ENCODE results near the gene RPL3.
"Not testable (repeated sequence)": the region's sequence is repeated elsewhere in the genome, so short reads cannot be mapped to it uniquely, and the experiment has no call there.

RPL3 gene

DNA sequence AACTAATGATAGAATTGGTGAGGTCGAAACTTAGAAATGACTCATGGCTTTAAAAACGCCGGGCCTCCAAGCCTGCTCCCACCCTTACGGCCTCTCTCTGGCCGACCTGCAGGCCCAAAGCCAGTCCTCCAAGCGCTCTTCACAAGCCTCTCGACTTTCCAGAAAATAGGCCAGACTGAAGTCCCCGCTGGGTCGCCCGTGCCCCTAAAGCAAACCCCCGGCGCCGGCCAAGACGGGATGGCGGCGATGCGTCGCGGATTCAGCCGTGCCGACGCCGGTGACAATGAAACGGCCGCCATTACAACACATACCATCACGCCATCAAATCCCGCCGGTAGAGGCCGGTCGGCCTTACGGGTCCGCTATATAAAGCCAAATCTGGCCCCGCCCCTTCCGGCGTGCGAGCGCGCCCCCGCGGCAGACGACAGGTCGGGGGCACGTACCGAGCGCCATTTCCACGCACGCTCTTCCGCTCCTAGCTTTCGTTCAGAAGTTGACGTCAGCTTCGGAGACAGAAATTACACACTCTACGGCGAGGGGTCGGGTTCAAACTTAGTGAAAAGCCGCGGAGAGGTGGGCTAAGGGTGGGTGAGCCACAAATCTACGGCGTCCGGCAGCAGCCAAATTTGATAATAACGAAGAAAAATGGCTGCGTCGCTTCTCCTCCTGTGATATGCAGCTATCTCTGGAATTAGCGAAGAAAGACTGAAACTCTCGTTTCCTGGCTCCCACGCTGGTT is at the start of gene RPL3:
Gene RPL3 (minus strand): TSS at position 340 of the 739 bp plus-strand sequence. CDS start 26 bp downstream, at position 314.
- peak; percentile 93 to 95 for DNase-seq (ENCODE audit: low read depth in 2 of 2)

DNA sequence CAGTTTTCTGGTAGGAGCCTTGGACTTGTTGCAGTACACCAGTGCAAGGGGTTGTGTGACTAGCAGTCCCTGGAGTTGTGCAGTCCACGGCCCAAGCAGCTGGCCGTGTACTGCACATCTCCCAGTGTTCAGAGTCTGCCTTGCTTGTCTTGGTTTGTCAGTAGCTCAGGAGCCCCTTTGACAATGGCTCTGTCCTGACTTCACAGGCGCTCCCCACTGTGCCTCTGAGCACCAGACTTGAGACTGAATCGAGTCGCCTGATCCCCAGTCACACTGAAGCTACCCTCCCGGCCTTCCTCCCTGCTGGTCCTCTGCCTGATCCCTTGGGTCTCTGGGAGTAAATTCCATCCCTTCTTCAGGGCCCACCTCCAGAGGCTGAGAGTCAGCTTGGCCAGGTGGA is 49.8 kb upstream of the RPL3 start:
- no peak for DNase-seq (ENCODE audit: low read depth in 2 of 2)

DNA sequence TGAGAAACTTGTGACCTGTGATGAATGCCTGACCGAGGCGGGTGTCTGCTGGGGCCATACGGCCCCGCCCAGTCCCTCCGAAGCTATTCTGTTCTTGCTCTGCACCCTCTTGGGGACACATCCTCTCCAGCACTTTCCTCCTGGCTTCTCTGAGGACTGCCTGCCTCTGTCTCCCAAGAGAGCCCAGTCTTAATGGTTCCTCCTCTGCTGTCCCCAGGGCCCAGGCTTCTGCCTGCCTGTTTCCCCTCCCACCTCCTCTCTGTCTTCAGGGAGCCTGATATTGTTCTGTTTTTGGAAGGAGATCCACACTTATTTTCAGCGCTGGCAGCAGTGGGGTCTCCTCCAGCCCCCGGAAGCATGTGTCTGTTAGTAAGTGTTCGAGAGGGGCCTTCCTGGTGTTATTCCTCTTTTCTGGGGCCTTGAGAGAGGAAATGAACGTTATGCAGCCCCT is 49.1 kb upstream of the RPL3 start:
- DNase-seq (ENCODE audit: low read depth in 2 of 2), result no peak

DNA sequence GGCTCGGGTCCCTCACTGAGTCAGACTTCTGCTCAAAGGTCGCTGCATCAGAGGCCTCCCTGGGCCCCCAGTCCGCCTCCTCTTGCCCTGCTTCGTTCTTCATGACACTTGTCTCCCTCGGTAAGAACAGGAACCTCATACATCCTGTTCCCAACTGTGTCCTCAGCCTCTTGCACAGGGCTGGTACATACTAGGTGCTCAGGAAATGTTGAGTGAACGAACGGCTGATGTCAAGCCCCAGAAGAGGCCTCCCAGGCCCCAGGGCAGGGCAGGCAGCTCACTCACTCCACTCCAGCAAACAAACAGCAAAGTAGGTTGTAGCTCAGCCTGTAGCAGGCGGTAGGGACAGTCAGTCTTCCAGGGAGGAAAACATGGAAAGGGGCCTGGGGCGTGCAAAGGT is 47.6 kb upstream of the RPL3 start:
- DNase-seq (ENCODE audit: low read depth in 2 of 2), result no peak

DNA sequence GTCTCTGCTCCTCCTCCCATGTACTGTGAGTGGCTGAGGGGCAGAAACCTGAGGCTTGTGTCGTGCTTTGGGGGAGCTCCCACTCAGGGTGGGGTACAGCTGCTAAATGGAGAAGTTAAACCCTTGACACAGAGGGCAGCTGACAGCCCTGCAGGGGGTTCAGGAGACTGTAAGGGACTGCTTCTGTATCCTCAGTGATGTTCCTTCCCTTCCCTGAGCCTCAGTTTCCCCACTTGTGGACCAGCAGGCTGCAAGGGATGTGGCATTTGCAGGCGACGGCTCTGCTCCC is 46.0 kb upstream of the RPL3 start:
- DNase-seq (ENCODE audit: low read depth in 2 of 2), result no peak

DNA sequence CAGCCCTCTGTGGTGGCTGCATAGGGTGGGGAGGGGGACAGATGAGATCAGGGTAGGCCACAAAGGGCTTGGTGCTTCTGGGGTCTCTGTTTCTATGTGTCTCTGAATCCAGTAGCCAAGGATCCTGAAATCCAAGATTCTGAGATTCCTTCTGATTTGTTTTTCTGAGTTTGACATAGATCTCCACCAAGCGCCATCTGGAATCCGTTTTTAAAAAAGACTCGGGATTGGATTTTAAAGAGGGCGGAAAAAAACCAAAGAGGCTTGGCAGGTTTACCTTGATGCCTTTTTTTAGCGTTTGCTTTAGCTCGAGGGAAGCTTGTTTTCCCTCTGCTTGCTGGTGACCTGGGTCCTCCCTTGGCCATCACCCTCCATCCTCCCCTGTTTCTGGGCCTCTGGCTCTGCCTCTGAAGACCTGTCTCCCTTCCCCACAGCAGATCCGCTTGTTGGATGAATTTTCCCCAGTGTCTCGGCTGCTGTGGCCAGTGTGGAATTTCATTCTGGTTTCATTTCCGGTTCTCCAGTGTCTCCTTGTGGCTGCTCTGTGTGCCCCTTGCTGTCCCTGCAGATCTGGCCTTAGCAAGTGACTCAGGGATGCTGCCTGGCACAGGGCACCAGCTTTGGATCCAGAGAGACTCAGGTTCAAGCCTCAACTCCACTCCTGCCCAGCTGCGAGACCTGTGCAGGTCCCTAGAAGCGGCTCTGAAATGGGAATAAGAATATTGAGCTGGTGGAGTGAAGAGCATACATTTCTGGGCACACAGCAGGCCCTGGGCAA is 45.5 kb upstream of the RPL3 start:
- no peak for DNase-seq (ENCODE audit: low read depth in 2 of 2)

DNA sequence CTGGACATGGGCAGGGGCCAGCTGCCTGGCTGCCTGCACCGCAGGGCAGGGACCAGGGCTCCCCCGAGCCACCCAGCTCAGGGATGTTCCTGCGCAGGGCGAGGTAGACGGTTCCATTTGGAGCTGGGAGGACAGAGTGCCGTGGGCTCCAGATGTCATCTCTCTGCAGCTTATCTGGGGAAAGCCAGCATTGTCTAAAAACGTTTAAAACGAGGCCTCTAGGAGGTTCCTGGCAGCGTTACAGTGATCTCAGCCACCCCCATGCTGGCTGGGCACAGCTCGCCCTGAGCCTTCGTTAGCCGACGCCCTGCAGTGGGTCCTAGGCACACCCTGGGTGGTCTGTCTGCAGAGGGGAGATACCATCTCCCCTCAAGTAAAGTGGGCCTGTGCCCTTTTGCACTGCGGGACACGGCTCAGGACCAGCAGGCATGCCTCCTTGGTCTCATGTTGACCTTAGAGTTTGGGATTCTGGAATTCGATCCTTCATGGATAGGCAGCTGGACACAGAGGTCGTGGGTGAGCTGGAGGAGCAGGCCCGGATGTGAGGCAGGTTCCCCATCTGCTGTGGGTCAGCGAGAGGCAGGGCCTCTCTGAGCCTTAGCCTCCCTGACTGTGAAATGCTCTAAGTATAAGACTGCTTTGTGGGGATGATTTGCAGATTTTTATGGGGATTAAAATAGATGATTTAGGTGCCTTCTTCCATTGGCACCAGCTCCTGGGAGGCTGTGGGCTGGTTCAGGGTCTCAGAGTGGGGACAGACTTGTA is 44.5 kb upstream of the RPL3 start:
- no peak for DNase-seq (ENCODE audit: low read depth in 2 of 2)

DNA sequence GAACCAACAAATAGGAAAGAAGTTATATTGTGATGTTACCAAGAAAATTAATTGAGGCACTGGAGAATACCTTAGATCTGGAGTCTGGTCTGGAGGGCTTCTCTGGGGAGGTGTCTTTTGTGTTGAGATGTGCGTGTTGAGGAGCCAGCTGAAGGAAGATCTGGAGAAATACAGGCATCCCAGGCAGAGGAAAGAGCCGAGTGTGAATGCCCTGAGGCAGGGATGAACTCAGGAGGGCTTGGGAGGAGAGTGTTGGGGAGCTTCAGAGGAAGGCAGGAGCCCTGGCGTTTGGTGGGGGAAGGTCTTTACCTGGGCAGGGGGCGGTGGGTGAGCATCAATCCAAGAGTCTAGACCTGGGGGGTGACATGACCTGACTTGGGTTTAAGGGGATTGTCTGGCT is 43.5 kb upstream of the RPL3 start:
- DNase-seq (ENCODE audit: low read depth in 2 of 2), result no peak

DNA sequence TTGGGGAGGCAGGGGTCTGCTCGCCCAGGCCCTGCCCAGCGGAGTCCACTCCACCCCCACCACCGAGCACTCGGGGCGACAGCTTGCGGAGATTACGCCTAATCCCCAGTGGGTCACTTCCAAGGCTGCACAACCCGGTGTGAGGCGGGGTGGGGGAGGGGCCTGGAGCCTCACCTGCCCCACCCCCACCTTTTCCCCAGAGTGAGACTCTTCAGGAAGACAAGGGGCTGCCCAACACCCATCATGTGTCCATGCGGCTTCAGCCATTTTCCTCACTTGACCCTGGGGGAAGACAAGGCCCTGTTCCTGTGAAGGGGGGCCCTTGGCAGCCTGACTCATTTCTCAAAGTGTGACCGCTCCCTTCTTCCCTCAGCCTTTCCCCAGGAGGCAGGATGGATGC is 42.8 kb upstream of the RPL3 start:
- no peak for DNase-seq (ENCODE audit: low read depth in 2 of 2)

DNA sequence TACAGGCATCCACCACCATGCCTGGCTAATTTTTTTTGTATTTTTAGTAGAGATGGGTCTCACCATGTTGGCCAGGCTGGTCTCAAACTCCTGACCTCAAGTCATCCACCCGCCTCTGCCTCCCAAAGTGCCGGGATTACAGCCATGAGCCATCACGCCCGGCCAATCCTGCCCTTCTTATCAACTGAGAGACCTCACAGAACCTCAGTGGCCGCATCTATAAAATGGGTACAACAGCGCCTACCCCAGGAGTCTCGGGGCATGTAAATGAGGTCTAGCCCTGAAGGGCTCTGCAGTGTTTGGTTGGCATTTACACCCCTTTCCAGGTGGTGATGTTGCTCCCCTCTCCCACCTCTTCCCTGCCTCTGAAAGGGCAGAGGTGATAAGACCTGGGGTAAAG is 42.1 kb upstream of the RPL3 start:
- no peak for DNase-seq (ENCODE audit: low read depth in 2 of 2)

DNA sequence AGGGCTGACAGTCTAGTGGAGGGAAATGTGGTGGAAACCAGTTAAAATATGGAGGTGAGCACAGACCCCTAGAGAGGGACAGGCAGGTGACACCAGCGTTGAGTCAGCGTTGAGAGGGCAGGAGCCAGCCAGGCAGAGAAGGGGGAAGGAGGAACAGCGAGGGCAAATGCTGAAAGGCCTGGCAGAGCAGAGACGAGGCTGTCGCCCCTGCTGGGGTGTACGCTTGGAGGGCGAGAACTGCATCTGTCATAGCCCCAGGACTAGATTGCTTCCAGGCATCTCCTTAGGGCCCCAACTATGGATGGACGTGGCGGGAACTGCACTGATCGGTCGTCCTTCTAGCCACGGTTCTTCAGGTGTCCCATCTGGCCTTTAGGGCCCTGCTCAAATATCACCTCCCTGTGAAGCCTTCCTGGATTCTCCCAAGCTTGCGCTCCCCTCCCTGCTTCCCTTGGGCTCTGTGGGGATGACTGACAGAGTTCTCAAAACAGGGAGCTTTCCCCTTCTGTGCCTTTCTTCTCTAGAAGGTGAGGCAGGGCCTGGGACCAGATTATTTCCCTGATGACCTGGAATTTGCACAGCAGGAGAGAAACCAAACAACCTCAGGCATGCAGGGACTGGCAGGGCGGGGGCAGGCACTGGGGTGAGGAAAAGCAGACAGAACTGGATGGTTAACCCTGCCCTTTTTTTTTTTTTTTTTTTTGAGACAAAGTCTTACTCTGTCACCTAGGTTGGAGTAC is 41.4 kb upstream of the RPL3 start:
- no peak for DNase-seq (ENCODE audit: low read depth in 2 of 2)

DNA sequence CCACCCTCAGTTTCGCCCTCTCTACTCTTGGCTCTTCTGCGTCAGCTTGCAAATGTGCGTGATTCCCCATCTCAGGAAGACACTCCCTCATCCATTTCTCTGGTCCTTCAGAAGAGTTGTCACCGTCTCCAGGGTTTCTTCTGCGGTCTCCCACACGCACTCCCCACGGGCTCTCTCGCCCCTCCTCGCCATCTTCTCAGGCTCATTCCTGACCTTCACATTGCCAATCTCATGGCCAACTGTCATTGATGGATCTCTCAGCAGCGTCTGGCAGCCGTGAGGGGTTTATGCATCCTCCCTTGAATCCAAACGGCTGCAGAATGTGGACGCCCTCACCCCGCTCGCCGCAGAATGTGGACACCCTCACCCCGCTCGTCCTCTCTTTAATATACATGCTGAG is 40.8 kb upstream of the RPL3 start:
- DNase-seq (ENCODE audit: low read depth in 2 of 2), result no peak

DNA sequence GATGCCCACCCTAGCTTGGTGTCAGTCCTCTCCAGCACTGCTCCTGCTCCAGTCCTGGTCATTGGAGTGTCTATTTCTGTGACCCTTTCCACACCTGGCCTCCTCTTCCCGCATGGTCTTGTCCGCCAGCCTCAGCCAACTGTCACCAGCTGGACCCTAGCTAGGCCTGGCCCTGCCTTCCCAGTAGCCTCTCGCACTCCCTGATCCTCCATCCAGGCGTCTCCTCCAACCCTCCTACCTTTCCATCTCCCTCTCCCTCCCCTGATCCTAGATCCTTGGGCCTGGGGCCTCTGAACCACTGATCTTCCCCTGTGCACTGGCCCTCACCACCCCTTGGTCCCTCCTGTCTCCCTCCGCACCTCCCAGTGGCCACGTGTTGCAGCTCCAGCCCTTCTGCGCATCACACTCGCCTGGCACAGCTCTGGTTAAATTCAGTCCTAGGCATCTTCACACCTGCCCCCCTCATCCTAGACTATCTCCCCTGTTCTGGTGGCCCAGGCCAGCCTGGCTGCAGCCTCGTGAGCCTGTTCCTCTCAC is 40.3 kb upstream of the RPL3 start:
- no peak for DNase-seq (ENCODE audit: low read depth in 2 of 2)

DNA sequence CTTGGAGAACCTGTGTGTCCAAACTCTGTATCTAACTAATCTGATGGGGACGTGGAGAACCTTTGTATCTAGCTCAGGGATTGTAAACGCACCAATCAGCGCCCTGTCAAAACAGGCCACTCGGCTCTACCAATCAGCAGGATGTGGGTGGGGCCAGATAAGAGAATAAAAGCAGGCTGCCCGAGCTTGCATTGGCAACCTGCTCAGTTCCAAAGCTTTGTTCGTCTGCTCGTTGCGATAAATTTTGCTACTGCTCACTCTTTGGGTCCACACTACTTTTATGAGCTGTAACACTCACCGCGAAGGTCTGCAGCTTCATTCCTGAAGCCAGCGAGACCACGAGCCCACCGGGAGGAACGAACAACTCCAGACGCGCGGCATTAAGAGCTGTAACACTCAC is 38.8 kb upstream of the RPL3 start:
- not testable (repeated sequence) for DNase-seq (ENCODE audit: low read depth in 2 of 2)

DNA sequence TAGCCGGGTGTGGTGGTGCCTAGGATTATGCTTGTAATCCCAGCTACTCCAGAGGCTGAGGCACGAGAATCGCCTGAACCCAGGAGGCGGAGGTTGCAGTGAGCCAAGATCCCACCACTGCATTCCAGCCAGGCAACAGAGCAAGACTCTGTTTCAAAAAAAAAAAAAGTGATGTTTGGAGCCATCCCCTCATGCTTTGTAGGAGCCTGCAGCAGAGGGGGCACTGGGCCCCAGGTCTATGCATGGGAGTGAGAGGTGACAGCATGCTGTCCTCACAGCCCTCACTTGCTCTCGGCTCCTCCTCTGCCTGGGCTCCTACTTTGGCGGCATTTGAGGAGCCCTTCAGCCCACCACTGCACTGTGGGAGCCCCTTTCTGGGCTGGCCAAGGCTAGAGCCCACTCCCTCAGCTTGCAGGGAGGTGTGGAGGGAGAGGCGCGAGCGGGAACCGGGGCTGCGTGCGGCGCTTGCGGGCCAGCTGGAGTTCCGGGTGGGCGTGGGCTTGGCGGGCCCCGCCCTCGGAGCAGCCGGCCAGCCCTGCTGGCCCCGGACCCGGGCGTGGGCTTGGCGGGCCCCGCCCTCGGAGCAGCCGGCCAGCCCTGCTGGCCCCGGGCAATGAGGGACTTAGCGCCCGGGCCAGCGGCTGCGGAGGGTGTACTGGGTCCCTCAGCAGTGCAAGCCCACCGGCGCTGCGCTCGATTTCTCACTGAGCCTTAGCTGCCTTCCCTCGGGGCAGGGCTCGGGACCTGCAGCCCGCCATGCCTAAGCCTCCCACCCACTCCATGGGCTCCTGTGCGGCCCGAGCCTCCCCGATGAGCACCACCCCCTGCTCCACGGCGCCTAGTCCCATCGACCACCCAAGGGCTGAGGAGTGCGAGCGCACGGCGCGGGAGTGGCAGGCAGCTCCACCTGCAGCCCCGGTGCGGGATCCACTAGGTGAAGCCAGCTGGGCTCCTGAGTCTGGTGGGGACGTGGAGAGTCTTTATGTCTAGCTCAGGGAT is 38.0 kb upstream of the RPL3 start:
- not testable (repeated sequence) for DNase-seq (ENCODE audit: low read depth in 2 of 2)

DNA sequence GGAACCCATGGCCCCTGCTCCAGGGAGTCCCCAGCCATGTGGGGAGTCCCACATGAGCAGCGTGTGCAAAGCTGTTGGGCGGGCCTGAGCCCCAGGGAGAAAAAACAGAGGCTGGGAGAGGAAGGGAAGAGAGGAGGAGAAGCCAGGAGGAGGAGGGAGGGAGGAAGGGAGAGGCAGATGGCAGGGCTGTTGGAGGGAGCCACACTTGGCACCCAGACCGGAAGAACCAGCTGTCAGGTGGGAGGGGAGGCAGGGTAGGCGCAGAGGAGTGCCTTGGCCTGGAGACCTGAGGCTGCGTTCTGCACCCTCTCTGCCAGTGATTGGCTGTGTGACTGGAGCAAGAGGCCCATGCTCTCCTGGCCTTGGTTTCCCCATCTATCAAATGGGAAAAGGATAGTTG is 37.0 kb upstream of the RPL3 start:
- no peak for DNase-seq (ENCODE audit: low read depth in 2 of 2)

DNA sequence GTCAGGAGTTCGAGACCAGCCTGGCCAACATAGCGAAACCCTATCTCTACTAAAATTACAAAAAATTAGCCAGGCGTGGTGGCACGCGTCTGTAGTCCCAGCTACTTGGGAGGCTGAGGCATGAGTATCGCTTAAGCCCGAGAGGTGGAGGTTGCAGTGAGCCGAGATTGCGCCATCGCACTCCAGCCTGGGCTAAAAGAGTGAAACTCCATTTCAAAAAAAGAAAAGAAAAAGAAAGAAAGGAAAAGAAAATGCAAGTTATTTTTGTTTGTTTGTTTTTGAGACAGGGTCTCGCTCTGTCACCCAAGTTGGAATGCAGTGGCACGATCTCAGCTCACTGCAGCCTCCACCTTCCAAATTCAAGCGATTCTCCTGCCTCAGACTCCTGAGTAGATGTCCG is 36.4 kb upstream of the RPL3 start:
- DNase-seq (ENCODE audit: low read depth in 2 of 2), result not testable (repeated sequence)

DNA sequence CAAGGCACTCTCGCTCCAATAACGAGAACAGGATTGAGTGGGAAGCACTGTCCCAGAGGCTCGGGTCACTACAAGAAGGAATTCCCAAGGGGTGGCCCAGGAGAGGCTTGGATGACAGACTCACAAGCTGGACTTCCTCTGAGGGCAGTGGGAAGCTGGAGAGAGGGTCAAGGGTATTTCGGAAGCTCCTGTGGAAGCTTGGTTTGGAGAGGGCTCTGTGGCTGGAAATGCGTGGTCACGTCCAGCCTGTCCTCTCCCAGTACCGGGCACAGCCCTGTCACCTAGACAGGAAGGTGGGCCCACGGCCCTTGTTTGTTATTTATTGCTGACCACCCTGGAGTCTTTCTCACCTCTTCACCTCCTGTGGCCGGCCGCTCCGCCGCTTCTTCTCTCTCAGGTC is 35.7 kb upstream of the RPL3 start:
- no peak for DNase-seq (ENCODE audit: low read depth in 2 of 2)

DNA sequence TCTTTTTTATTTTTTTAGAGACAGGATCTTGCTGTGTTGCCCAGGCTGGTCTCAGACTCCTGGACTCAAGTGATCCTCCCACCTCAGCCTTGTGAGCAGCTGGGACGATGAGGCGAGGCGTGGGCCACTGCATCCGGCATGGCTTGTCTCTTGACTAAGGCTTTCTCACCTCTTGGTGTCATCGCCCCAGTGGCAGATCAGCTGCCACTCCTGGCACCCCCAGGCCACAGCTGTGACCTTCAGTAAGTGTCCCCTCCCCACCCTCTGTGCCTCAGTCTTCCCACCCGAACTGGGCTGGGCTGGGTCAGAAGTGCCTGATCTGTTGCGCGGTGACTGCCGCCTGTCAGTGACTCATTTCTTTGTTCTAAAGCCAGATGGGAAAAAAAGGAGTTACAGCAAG is 33.9 kb upstream of the RPL3 start:
- DNase-seq (ENCODE audit: low read depth in 2 of 2), result no peak

DNA sequence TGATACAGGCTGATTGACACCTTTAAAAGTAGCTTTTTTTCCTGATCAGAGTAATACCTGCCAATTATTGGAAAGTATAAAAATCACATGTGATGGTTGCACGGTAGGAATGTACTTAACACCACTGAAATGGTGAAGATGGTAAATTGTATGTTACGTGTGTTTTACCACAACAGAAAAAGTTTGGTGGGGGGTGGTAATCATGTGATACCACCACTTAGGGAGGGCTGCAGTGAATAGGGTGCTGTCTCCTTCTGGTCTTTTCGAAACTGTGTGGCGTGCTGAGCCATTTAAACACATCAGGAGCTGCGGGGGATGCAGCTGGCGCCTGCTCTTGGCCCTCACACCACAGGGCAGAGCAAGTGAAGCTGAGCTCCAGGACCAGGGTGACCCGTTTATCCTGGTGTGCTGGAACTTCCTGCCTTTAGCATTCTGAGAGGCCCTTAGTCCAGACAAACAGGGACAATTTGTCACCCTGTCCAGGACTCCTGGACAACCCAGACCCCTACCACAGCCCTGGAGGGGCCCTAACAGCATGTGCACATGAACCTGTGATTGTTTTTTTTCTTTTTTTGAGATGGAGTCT is 33.0 kb upstream of the RPL3 start:
- no peak for DNase-seq (ENCODE audit: low read depth in 2 of 2)
